ENCODE measurements around the gene MGAM2. TPM values are rescaled to one million over a fixed set of nuclear protein-coding genes. Genes with fewer than 3 reads are reported as not detected.
"Not testable (repeated sequence)": the region's sequence is repeated elsewhere in the genome, so short reads cannot be mapped to it uniquely, and the experiment has no call there.

MGAM2 gene
- 0.20 TPM for total RNA-seq

DNA sequence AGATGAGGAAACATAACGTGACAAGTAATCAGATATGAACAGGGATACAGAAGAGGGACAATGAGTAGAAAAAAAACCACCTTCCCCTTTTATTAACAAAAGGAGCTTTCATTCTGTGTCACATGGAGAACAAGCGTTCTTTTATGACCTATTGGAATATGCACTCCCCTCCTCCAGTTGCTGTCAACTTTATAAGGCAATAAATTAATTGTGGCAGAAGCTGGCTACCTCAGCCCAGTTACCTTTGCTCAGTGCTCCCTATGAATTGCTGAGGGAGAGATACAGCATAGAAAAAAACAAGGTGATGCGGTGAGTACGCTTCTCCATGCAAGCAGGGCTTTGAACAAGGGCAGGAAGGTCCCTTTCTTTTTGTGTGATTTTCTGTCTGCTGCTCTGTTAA is at the start of gene MGAM2:
Gene MGAM2 (plus strand): TSS at position 220 of the 400 bp plus-strand sequence. CDS start 5,156 bp downstream, outside the sequence.
- no peak for ATAC-seq

DNA sequence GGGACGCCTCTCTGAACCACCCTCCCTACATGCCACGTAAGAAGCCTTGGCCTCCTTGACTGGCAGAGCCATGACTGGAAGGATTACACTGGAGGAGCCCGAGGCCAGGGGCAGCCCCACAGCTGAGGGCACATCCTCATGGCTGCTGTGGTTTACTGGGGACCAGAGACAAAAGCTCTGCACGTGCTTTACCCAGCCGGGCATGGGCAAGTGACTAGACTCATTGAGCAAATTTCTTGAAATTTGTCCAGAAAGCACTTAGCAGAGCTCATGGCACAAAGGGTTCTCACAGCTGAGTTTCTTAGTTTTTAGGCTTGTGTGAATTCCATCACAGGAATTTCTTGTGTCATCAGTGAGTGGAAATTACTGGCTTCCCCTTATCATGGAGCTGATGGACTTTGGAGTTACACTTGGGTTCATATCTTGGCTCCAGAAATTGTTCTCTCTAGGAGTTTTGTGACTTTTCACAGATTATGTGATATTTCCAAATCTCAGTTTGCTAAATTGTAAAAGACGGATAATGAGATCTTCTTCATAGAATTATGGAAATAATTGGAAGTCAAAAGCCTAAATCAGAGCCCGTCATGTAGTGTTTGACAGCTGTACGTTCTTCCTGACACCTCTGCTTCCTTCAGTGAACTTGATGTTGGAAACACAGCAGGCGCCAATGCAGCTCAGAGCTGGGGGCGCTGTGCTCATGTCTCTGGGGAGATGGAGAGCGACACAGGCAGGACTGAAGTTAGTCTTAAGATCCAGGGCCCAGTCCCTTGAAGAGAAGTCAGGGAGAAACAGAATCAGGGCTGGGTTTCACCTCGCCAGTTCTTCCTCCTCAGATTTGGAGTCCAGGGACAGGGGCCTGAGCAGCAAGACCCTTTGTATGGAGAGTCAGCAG is 47.7 kb upstream of the MGAM2 start:
- ATAC-seq = no peak

DNA sequence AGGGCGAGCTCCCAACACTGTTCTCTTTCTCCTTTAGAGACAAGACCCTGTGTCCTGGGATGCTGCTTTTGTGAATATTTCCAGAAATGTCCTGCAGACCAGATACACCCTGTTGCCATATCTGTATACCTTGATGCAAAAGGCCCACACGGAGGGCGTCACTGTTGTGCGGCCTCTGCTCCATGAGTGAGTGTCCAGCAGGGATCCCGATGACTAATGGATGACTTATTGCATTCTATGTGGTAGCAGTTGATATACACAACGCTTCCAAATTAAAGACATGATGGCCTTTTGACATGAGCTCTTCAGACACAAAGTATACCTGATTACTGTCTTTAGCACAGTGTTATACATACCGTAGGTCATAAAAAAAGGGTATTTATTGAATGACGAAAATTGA is 45.0 kb upstream of the MGAM2 start:
- no peak for ATAC-seq

DNA sequence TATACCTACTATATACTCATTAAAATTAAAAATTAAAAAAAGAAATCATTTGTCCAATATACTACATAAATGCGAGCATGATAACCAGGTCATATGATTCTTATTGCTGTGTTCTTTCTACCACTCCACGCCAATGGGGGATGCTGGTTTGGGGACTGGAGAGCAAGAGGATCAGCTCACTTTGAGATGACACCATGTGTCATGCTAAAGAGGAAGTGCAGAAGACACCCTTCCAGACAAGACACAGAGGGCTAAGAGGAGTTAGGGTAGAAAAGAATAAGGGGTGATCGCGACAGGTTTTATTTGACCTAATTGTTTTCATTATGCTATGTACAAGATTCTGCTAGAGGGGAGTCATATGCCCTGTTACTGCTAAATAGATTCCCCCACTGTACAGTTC is 33.8 kb upstream of the MGAM2 start:
- no peak for ATAC-seq

DNA sequence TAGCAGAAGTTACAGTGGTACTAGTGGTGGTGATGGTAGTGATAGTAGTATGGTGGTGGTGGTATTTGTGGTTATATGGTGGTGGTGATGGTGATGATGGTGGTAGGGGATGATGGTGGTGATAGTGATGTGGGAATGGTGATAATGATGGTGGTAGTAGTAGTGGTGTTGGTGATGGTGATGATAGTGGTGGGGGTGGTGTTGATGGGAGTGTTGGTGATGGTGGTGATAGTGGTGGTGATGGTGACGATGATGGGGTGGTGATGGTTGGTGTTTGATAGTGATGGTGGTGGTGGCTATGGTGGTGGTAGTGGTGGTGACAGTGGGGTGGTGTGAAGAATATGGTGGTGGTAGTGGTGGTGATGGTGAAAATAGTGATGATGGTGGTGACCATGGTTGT is 27.9 kb upstream of the MGAM2 start:
- no peak for ATAC-seq

DNA sequence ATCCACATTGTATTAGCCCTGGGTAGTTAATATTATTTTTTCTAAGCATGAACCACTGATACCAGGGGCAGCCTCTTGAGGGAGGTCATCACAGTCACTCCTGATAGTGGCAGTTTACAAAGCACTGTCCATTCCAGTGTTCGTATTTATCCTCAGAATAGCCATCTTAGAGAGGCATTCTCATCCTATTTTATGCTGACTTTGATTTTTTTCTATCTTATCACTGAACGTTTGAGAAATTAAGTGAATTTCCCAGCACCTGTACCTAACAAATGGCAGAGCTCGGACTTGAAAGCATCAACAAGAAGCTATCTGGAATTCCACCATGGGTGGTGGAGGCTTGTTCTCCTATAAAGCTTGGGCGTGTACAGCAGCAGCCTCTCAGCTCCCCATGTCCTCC is 26.1 kb upstream of the MGAM2 start:
- ATAC-seq = no peak

DNA sequence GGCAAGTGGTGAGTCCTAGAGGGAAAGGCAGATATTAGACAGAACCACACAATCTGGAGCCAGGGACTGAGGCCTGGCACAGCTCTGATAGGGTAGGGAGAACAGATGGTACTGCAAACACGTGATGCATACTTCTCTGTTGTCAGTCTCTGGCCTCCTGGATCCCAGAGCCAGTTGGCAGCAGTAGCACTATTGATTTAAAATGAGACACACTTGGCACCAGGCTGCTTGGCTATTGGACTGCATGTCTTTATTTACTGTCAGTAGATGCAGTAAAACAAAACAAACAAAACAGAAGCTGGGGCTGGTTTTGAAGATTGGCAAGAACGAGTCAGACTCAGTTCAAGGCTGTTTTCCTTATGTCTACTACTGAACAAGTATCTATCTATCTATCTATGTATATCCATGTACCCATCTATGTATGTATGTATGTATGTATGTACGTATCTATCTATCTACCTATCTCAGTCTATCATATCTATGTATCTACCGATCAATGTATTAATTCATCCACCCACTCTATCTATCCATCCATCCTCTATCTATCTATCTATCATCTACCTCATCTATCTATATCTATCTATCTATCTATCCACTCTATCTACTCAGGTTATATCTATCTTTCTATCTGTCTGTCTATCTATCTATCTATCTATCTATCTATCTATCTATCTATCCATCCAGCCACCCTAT is 23.4 kb upstream of the MGAM2 start:
- ATAC-seq = no peak

DNA sequence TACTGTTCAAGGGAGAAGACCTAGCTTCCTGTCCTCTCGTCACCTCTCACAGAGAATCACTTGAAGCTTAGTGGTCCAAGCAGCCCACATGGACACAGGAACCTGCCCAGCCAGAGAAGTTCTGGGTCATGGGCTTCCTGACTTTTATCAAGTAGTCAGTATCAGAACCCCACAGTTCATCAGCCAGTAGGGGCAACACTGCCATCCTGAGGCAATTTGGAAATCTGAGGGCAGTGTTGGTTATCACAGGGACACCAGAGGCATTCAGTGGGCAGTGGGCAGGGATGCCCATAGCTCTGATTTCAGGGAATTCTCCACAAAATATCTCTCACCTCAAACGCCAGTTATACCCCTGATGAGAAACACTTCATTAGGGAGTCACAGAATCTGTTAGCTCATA is 22.5 kb upstream of the MGAM2 start:
- ATAC-seq = no peak

DNA sequence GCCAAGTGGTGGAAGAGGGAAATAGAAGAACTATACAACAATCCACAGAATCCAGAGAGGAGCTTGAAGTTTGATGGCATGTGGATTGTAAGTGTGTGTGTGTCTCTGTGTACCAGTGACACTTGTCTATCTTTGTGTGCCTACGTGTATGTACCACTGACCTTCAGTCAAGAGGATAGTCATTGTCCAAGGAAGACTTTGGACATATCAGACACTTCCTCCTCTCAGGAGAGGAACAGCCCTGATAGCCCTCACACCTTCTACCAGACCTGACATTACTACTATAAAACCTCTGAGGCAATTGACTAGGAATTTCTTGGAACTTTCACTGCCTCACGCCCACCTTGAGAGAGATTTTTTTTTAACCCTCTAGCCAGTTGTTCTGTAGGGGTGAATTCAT is 19.6 kb upstream of the MGAM2 start:
- no peak for ATAC-seq

DNA sequence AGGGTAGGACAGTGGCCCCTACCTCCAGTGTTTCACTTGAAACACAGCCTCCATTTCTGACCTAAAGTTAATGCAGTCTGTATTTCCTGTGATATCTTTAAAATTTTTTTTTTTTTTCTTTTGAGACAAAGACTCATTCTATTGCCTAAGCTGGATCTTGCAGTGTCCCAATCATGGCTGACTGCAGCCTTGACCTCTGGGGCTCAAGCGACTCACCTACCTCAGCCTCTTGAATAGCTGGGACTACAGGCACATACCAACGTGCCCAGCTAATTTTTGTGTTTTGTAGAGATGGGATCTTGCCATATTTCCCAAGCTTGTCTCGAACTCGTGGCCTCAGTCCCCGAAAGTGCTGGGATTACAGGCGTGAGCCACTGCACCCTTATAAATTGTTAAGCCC is 16.7 kb upstream of the MGAM2 start:
- no peak for ATAC-seq

DNA sequence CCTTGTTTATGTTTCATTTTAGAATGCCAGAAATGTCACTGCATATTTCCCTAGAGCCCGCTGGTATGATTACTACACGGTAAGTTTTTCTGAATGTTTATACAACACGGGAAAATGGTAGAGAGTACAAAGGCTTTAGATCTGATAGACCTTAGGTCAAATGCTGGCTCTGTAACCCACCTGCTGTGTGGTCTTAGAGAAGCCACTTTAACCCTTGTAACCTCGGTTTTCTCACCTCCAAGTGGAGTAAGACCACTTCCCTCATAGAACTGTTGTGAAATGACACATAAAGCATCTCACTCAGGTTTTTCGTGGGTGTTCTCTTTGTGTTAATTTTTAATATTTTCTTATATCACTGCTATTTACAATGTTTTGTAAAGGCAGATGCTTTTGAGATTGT is 13.9 kb upstream of the MGAM2 start:
- ATAC-seq = no peak

DNA sequence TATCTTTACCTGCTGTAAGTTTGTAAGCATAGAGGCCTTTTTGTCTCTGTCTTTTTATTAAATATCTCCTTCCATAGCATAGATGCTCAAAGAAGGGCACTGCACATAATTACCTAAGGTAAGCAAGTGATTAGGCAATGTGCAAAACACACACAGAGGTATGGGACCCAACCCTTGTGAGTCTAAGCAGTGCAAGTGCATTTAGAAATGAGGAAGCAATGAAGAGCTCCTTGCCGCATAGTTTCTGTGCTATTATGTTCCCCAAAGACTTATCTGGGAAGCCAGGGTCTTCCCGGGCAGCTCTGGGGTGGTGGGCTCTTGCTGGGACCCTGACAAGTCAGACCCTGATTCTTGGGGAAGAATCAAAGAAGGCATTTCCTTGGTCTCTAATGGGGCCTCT is 13.5 kb upstream of the MGAM2 start:
- no peak for ATAC-seq

DNA sequence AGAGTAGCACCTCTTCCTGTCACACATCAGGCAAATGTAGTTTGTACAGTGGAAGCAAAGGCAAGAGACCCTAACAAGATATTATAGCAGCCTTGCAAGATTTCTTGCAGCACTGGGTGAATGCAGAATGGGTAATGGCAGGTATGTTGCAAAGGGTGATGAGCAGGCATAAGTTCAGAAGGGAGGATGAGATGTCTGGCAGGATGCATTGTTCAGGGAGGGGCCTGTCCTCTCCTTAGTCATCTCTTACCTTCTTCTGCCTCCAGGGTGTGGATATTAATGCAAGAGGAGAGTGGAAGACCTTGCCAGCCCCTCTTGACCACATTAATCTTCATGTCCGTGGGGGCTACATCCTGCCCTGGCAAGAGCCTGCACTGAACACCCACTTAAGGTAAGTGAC is 12.2 kb upstream of the MGAM2 start:
- ATAC-seq = not testable (repeated sequence)

DNA sequence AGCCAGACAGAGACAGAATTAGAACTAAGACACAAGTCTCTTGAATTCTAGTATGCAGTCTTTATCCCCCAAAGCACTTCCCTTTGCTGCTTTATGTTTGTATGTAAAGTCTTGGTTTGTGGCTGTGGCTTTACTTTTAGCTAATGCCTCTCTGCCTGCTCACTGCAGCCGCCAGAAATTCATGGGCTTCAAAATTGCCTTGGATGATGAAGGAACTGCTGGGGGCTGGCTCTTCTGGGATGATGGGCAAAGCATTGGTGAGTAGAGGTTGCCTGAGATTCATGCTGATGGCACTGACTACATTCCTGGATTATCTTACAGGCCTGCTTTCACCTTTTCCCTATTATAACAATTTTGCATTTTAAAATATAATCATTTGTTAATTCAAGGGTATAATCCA is 10.9 kb upstream of the MGAM2 start:
- no peak for ATAC-seq

DNA sequence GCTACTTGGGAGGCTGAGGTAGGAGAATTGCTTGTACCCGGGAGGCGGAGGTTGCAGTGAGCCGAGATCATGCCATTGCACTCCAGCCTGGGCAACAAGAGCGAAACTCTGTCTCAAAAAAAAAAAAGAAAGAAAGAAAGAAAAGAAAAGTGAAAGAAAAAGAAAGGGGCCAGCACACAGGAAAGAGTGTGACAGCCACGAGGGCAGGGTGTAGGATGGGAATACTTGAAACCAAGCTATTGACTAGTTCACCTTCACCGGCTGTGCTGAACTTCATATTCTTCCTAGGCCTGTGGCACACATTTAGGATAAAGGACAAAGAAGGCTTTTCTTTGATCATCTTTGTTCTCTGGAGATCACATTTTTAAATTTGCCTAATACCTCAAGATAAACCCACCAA is 9.7 kb upstream of the MGAM2 start:
- not testable (repeated sequence) for ATAC-seq

DNA sequence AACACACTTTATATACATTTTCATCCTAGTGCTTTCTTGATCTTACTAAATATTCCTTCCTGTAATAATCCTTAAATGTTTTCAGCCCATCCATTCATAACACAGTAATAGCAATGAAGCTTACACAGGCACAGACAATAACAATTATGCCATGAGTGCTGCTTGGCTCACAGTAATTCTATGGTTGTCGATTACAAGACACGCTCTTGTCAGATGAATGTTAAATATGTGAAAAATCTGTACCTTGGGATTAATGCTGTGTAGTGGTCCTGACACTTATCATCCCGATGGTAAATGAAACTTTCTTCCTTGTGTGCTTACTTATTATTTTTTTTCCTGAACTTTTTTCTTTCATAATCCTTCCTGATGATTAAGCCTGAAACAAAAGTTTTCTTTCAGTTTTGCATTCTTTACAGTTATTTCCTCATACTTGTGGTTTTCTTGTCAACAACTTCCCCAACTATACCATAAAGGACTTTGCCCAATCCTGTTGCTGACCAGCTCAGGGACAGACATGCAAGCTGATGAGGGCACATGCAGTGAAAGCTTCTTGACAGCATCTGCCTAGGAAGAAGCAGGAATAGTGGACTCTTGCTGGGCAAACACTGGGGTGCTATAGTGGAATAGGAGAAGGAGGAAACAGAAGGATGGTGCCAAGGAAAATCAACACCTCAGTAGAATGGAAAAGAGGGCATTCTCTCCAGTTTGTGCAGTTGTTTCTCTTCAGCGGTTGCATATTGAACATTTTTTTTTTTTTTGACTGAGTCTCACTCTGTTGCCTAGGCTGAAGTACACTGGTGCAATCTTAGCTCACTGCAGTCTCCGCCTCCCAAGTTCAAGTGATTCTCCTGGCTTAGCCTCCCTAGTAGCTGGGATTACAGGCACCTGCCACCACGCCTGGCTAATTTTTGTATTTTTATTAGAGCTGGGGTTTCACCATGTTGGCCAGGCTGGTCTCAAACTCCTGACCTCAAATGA is 6.7 kb upstream of the MGAM2 start:
- ATAC-seq = peak; percentile 55

DNA sequence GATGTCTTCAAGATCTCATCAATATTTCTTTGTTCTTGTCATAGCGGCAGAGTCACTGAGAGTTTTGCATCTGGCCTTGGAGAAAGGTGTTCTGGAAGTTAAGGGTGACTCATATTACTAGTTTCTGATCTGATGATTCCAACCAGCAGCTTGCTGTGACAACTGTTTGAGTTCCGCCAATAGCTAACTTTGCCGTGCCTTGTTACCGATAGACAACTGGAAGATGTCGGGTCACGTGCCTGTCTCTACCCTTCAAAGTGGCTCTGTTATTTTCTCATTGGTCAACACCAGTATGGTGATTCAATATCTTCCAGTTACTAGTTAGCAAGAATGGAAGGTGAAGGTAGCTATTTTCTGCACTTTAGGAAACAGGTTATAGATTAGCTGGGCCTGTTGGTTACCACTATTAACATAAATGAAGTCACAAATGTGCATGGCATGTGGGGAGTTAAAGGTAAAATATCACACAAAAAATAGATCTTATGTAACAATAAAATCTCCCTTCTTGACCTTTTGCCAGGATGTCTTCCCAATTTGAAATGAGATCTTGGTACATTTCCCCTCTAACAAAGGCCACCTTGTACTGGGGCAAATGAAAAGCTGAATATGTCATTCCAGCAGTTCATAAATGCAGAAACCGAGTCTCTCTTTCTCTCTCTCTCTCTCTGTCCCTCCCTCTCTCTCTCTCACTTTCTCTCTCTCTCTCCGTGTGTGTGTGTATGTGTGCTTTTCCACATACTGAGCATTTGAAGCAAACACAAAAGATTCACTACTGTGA is 2.6 kb upstream of the MGAM2 start:
- no peak for ATAC-seq

DNA sequence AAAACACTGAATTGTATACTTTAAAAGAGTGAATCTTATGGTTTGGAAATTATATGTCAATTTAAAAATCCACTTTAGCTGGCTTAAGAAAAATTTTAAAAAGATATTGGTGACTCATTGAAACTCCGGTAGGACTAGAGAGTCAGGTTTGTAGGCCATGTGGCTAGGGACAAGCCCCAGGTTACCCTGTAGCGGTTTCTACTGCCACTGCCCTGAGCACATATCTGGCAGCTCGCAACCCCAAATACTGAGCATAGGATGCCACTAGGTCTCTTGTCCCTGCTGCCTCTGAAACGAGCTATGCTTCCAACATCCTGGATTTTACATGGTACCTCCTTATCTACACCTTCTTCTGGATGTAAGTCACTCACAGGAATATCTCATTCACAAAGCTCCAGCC is 1.4 kb upstream of the MGAM2 start:
- no peak for ATAC-seq

DNA sequence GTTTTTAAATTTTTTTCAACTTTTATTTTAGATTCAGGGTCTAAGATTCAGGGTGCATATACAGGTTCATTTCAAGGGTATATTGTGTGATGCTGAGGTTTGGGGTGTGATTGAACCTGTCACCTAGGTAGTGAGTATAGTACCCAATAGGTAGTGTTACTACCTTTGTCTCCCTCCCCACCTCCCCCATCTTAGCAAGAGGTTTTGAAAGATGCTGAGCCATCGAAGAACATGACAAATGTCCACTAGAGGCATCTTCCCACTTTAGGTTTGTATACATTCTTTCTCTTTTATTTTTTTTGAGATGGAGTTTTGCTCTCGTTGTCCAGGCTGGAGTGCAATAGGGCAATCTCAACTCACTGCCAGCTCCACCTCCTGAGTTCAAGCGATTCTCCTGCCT is 880 bp upstream of the MGAM2 start:
- no peak for ATAC-seq

DNA sequence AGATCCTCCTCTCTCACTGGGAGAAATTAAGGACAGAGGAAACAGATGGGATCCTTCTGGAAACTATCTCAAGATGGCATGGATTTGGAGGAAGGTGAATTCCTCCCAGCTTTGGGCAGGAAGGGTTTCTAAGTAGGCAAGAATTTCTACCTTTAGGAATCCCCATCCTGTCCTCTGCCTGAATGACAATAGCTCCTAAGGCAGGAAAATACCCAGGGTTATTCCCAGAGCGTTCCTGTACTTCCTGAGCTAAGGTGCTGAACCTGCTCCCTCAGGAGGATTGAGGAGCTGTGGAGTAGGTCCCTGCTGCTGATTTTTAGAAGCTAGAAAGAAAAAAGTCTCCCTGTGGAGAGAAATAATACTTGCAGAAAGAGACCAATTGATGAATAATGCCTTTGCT is 568 bp downstream of the MGAM2 start:
- ATAC-seq = no peak

DNA sequence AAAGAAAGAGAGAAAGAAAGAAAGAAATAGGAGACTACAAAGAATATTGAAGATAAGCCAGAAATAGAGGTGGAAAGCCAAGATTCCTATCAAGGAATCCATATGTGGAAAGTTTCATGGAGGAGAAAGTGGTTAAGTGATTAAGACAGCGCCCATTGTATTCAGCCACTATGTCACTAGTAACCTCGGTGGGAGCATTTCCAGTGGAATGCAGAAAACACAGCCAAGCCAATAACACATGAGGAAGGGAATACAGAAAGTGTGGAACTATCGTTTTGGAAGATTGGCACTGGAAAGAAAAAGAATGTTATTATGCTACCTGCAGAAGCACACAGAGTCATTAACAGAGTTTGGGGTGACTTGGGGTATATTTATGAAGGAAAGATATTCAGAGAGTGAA is 2.7 kb downstream of the MGAM2 start:
- no peak for ATAC-seq

DNA sequence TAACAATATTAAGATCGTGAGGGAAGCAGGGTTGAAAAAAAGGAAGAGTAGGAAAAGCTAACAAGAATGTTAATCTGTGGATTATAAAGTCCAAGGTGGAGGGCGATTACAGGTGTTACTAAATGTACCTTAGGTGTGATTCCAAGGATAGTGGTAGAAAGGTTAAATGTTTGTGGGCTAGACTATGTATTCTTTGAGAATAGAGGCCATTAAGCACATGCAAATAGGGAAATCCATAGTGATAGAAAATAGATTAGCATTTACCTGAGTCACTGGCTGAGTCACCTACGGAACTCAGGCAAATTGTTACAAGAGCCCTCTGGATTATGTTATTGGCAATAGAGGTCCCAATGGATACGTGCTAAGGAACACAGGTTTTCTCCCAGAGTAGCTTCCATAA is 9.0 kb downstream of the MGAM2 start:
- ATAC-seq = no peak

All from esophagus mucosa (tissue), 1 donor.